Effector memory CD4-positive, alpha-beta T cell (primary cell): ENCODE results near the gene RDX.
"Not testable (repeated sequence)": the region's sequence is repeated elsewhere in the genome, so short reads cannot be mapped to it uniquely, and the experiment has no call there.

Source experiments
- DNase-seq, 3 donors: peaks; one replicate each; pipeline ENCODE4 v3.0.0-alpha.2; 2020
- H3K27ac ChIP-seq: 2 replicates; pipeline ENCODE4 v1.7.0; 2013; ENCODE audit warnings: mild to moderate bottlenecking, low read length, moderate library complexity; ENCODE audit not compliant: insufficient read depth, poor library complexity, severe bottlenecking
- H3K27me3 ChIP-seq: replicated peaks from 2 replicates; pipeline ENCODE4 v1.7.0; 2013; ENCODE audit warnings: mild to moderate bottlenecking, low read length; ENCODE audit not compliant: insufficient read depth, control insufficient read depth, poor library complexity, severe bottlenecking
- H3K36me3 ChIP-seq: 2 replicates; pipeline ENCODE4 v1.7.0; 2013; ENCODE audit warnings: mild to moderate bottlenecking, low read length, moderate library complexity; ENCODE audit not compliant: control insufficient read depth, insufficient read depth
- H3K4me1 ChIP-seq: 2 replicates; pipeline ENCODE4 v1.7.0; 2013; ENCODE audit warnings: low read length, mild to moderate bottlenecking; ENCODE audit not compliant: control insufficient read depth, insufficient read depth, poor library complexity, severe bottlenecking
- H3K4me3 ChIP-seq: 2 replicates; pipeline ENCODE4 v1.7.0; 2013; ENCODE audit warnings: low read length, low read depth, mild to moderate bottlenecking; ENCODE audit not compliant: insufficient read depth, poor library complexity, severe bottlenecking
- H3K9me3 ChIP-seq: 2 replicates; pipeline ENCODE4 v1.7.0; 2013; ENCODE audit warnings: mild to moderate bottlenecking, low read length, moderate library complexity; ENCODE audit not compliant: control insufficient read depth

RDX gene

GRCh38 chr11:110194211-110194766 is 102.1 kb downstream of the RDX start:
- not testable (repeated sequence) for DNase-seq

GRCh38 chr11:110192604-110193282 is 103.7 kb downstream of the RDX start:
- not testable (repeated sequence) for H3K27ac ChIP-seq, DNase-seq, H3K36me3 ChIP-seq, H3K27me3 ChIP-seq, H3K4me3 ChIP-seq, H3K9me3 ChIP-seq, H3K4me1 ChIP-seq

More at GRCh38 chr11:110194211-110194766, 102.1 kb downstream of the RDX start:
- H3K9me3 ChIP-seq, H3K4me3 ChIP-seq, H3K4me1 ChIP-seq, H3K27ac ChIP-seq, H3K36me3 ChIP-seq, H3K27me3 ChIP-seq: not testable (repeated sequence)

- H3K4me1 ChIP-seq: peaks cover 2% of the 10 kb centered on the region
- H3K9me3 ChIP-seq: no peaks in the 10 kb centered on the region
- H3K27me3 ChIP-seq: no peaks in the 10 kb centered on the region
- H3K4me3 ChIP-seq: no peak overlapping the region
- no peak overlapping the region for H3K27ac ChIP-seq
- no peak for DNase-seq
- no peaks in the 10 kb centered on the region for H3K36me3 ChIP-seq
Observed at GRCh38 chr11:110190885-110191284, 105.5 kb downstream of the RDX start.

GRCh38 chr11:110187731-110188130 is 108.7 kb downstream of the RDX start:
- no peaks in the 10 kb centered on the region for H3K36me3 ChIP-seq
- H3K4me1 ChIP-seq: peaks cover 1% of the 10 kb centered on the region
- DNase-seq: no peak
- H3K27me3 ChIP-seq: no peaks in the 10 kb centered on the region
- no peak overlapping the region for H3K27ac ChIP-seq
- H3K4me3 ChIP-seq: no peak overlapping the region
- no peaks in the 10 kb centered on the region for H3K9me3 ChIP-seq

- no peaks in the 10 kb centered on the region for H3K9me3 ChIP-seq
- H3K27ac ChIP-seq: no peak overlapping the region
- H3K4me3 ChIP-seq: no peak overlapping the region
- H3K4me1 ChIP-seq: no peaks in the 10 kb centered on the region
- no peak for DNase-seq
- H3K36me3 ChIP-seq: no peaks in the 10 kb centered on the region
- no peaks in the 10 kb centered on the region for H3K27me3 ChIP-seq
Observed at GRCh38 chr11:110186867-110187266, 109.5 kb downstream of the RDX start.

GRCh38 chr11:110186456-110186855 is 110.0 kb downstream of the RDX start:
- no peak for DNase-seq
- Histone ChIP-seq H3K4me3 (no peak overlapping the region), H3K9me3 (no peaks in the 10 kb centered on the region), H3K27me3 (no peaks in the 10 kb centered on the region), H3K36me3 (no peaks in the 10 kb centered on the region), H3K27ac (no peak overlapping the region), H3K4me1 (no peaks in the 10 kb centered on the region)

- Histone ChIP-seq H3K4me3 (no peak overlapping the region), H3K36me3 (no peaks in the 10 kb centered on the region), H3K9me3 (no peaks in the 10 kb centered on the region), H3K27ac (no peak overlapping the region), H3K27me3 (no peaks in the 10 kb centered on the region), H3K4me1 (no peaks in the 10 kb centered on the region)
- DNase-seq: no peak
Observed at GRCh38 chr11:110185599-110185998, 110.8 kb downstream of the RDX start.

- DNase-seq: no peak
- no peaks in the 10 kb centered on the region for H3K36me3 ChIP-seq
- H3K27ac ChIP-seq: no peak overlapping the region
- no peaks in the 10 kb centered on the region for H3K4me1 ChIP-seq
- H3K9me3 ChIP-seq: no peaks in the 10 kb centered on the region
- H3K27me3 ChIP-seq: no peaks in the 10 kb centered on the region
- H3K4me3 ChIP-seq: no peak overlapping the region
Observed at GRCh38 chr11:110185121-110185591, 111.3 kb downstream of the RDX start.

GRCh38 chr11:110184456-110184855 is 112.0 kb downstream of the RDX start:
- no peak overlapping the region for H3K27ac ChIP-seq
- no peak overlapping the region for H3K4me3 ChIP-seq
- no peaks in the 10 kb centered on the region for H3K27me3 ChIP-seq
- H3K9me3 ChIP-seq: no peaks in the 10 kb centered on the region
- H3K4me1 ChIP-seq: no peaks in the 10 kb centered on the region
- H3K36me3 ChIP-seq: no peaks in the 10 kb centered on the region
- DNase-seq: no peak

GRCh38 chr11:110182886-110183285 is 113.5 kb downstream of the RDX start:
- Histone ChIP-seq H3K27me3 (no peaks in the 10 kb centered on the region), H3K4me3 (no peak overlapping the region)
- DNase-seq: no peak

More at GRCh38 chr11:110182886-110183285, 113.5 kb downstream of the RDX start:
- Histone ChIP-seq H3K4me1 (no peaks in the 10 kb centered on the region), H3K27ac (no peak overlapping the region), H3K36me3 (no peaks in the 10 kb centered on the region), H3K9me3 (no peaks in the 10 kb centered on the region)
